HCT116 (cell line): ENCODE results near the gene LDLRAD4. TPM values are rescaled to one million over a fixed set of nuclear protein-coding genes. Genes with fewer than 3 reads are reported as not detected.

Experiments used
- ATAC-seq: fragments of 200-7000 bp; cut with Tn5 transposase; 2 replicates; pipeline ENCODE4 v1.9.1; 2020; ENCODE audit warnings: mild to moderate bottlenecking, moderate library complexity
- BruUV-seq: library from RNA; stranded (reverse); fragments of 400-500 nt; replicated peaks from 2 replicates; lab custom pipeline; 2021; lab: Mats Ljungman, UMichigan
- CTCF ChIA-PET: fragments of 300-600 bp; sonication (Branson Sonifier 250); formaldehyde crosslinking; loops from one replicate; lab custom pipeline; 2021; ENCODE audit warnings: antibody characterized with exemption; lab: Charles Lee
- POLR2A ChIA-PET: fragments of 300-600, 350-600 bp; sonication (Branson Sonifier 250); formaldehyde crosslinking; loops from one replicate; lab custom pipeline; 2021; ENCODE audit warnings: antibody characterized with exemption; lab: Charles Lee
- RAD21 ChIA-PET, 2 experiments: fragments of 300-600 bp; sonication (Branson Sonifier 250); formaldehyde crosslinking; loops; one replicate each; lab custom pipeline; 2023; ENCODE audit warnings: low total read pairs in 2 of 2; ENCODE audit not compliant: uncharacterized antibody in 2 of 2, unreplicated experiment in 2 of 2, low non-redundant PET in 1 of 2; lab: Charles Lee
- DNase-seq: peaks from one replicate; pipeline ENCODE4 v3.0.0-alpha.2; 2010; ENCODE audit warnings: low read depth, low spot score
- H2AFZ ChIP-seq: fragments of 200-600 bp; shearing (Covaris generic), sonication (generic); 2 replicates; pipeline ENCODE4 v1.6.1; 2017; ENCODE audit warnings: low read depth, mixed run types, mixed read lengths, antibody characterized with exemption, low read length; ENCODE audit not compliant: poor library complexity, severe bottlenecking
- H3K27ac ChIP-seq: 2 replicates; pipeline ENCODE4 v1.5.1; 2012; ENCODE audit warnings: low read depth, low read length
- H3K27me3 ChIP-seq: fragments of 200-600 bp; sonication (generic); 2 replicates; pipeline ENCODE4 v1.6.1; 2016; ENCODE audit warnings: mixed run types, low read length, mixed read lengths; ENCODE audit not compliant: insufficient read depth
- H3K36me3 ChIP-seq, 2 experiments: fragments of 200-500 bp in 1 of 2; fragments of 200-600 bp in 1 of 2; sonication (Bioruptor generic) in 1 of 2; sonication (generic) in 1 of 2; 2 replicates each; pipeline versions ENCODE4 v1.5.1 to v1.6.1; 2014 to 2016; ENCODE audit warnings: low read length in 2 of 2, inconsistent platforms in 1 of 2, mixed read lengths in 1 of 2, mixed run types in 1 of 2; ENCODE audit not compliant: insufficient read depth in 2 of 2, control insufficient read depth in 1 of 2
- H3K4me1 ChIP-seq, 2 experiments: fragments of 200-600 bp in 1 of 2; sonication (generic) in 1 of 2; 2 replicates each; pipeline versions ENCODE4 v1.5.1 to v1.6.1; 2012 to 2017; ENCODE audit warnings: low read length in 2 of 2, inconsistent platforms in 1 of 2, mild to moderate bottlenecking in 1 of 2, mixed read lengths in 1 of 2, mixed run types in 1 of 2, moderate library complexity in 1 of 2; ENCODE audit not compliant: insufficient read depth in 2 of 2, control insufficient read depth in 1 of 2
- H3K4me2 ChIP-seq: fragments of 200-600 bp; sonication (generic); 2 replicates; pipeline ENCODE4 v1.6.1; 2017; ENCODE audit warnings: mixed run types, low read length, mixed read lengths
- H3K4me3 ChIP-seq, 2 experiments: fragments of 200-600 bp in 1 of 2; sonication (generic) in 1 of 2; replicated peaks in 1 of 2; 2 replicates each; pipeline ENCODE4 v1.5.1; 2011 to 2016; ENCODE audit warnings: low read length in 2 of 2, control low read depth in 1 of 2, low read depth in 1 of 2, mild to moderate bottlenecking in 1 of 2, mixed read lengths in 1 of 2, mixed run types in 1 of 2
- H3K79me2 ChIP-seq: fragments of 200-600 bp; sonication (generic); 2 replicates; pipeline ENCODE4 v1.6.1; 2017; ENCODE audit warnings: mild to moderate bottlenecking, mixed run types, low read length, moderate library complexity, mixed read lengths; ENCODE audit not compliant: insufficient read depth
- H3K9ac ChIP-seq: fragments of 200-600 bp; sonication (generic); 2 replicates; pipeline ENCODE4 v1.6.1; 2016; ENCODE audit warnings: low read length, mixed read lengths
- H3K9me2 ChIP-seq: fragments of 200-600 bp; sonication (generic), shearing (Covaris generic); 2 replicates; pipeline ENCODE4 v1.6.1; 2017; ENCODE audit warnings: mixed run types, mild to moderate bottlenecking, moderate library complexity; ENCODE audit not compliant: insufficient read depth
- H3K9me3 ChIP-seq, 2 experiments: fragments of 200-500 bp in 1 of 2; fragments of 200-600 bp in 1 of 2; sonication (Bioruptor generic) in 1 of 2; sonication (generic) in 1 of 2; 2 replicates each; pipeline ENCODE4 v1.6.1; 2014 to 2017; ENCODE audit warnings: low read length in 2 of 2, mixed read lengths in 2 of 2, inconsistent platforms in 1 of 2, low read depth in 1 of 2, mild to moderate bottlenecking in 1 of 2, mixed run types in 1 of 2, moderate library complexity in 1 of 2; ENCODE audit not compliant: control insufficient read depth in 1 of 2, insufficient read depth in 1 of 2
- H4K20me1 ChIP-seq: fragments of 200-600 bp; sonication (generic), shearing (Covaris generic); 2 replicates; pipeline ENCODE4 v1.6.1; 2017; ENCODE audit warnings: mixed run types, mild to moderate bottlenecking, moderate library complexity; ENCODE audit not compliant: insufficient read depth
- CBX3 ChIP-seq: IDR thresholded peaks from 2 replicates; pipeline ENCODE4 v1.6.1; 2012; ENCODE audit warnings: low read depth
- CEBPB ChIP-seq: IDR thresholded peaks from 2 replicates; pipeline ENCODE4 v1.6.1; 2012; ENCODE audit warnings: low read depth
- EGR1 ChIP-seq: IDR thresholded peaks from 2 replicates; pipeline ENCODE4 v1.6.1; 2012; ENCODE audit warnings: low read depth
- ELF1 ChIP-seq: IDR thresholded peaks from 2 replicates; pipeline ENCODE4 v1.6.1; 2012; ENCODE audit warnings: low read depth, borderline replicate concordance
- EZH2 ChIP-seq: fragments of 200-600 bp; sonication (generic); IDR thresholded peaks from 2 replicates; pipeline ENCODE4 v1.6.1; 2017; ENCODE audit warnings: antibody characterized with exemption, mixed run types
- EZH2phosphoT487 ChIP-seq: fragments of 200-600 bp; IDR thresholded peaks from 2 replicates; pipeline ENCODE4 v1.6.1; 2018; ENCODE audit warnings: antibody characterized with exemption, borderline replicate concordance
- FOSL1 ChIP-seq: IDR thresholded peaks from 2 replicates; pipeline ENCODE4 v1.6.1; 2012; ENCODE audit warnings: low read depth
- JUND ChIP-seq: IDR thresholded peaks from 2 replicates; pipeline ENCODE4 v1.6.1; 2012
- POLR2A ChIP-seq: IDR thresholded peaks from 2 replicates; pipeline ENCODE4 v1.7.0; 2011; ENCODE audit warnings: borderline replicate concordance; ENCODE audit not compliant: insufficient read depth, insufficient read length; ENCODE audit errors: extremely low read depth
- POLR2AphosphoS5 ChIP-seq: IDR thresholded peaks from 2 replicates; pipeline ENCODE4 v1.6.1; 2011; ENCODE audit warnings: mild to moderate bottlenecking, low read depth, low read length, moderate library complexity
- RAD21 ChIP-seq: IDR thresholded peaks from 2 replicates; pipeline ENCODE4 v1.6.1; 2012; ENCODE audit warnings: low read depth, mild to moderate bottlenecking
- SIN3A ChIP-seq: IDR thresholded peaks from 2 replicates; pipeline ENCODE4 v1.6.1; 2012; ENCODE audit warnings: low read depth
- SRF ChIP-seq: IDR thresholded peaks from 2 replicates; pipeline ENCODE4 v1.6.1; 2012; ENCODE audit warnings: low read depth
- YY1 ChIP-seq: IDR thresholded peaks from 2 replicates; pipeline ENCODE4 v1.6.1; 2011; ENCODE audit warnings: low read length, low read depth, moderate library complexity, mild to moderate bottlenecking; ENCODE audit not compliant: insufficient replicate concordance; ENCODE audit errors: extremely low read depth
- ZFX ChIP-seq: fragments of 450-650 bp; IDR thresholded peaks from 2 replicates; pipeline ENCODE4 v1.6.1; 2017
- ZNF274 ChIP-seq: fragments of 200-500 bp; sonication (Bioruptor generic); IDR thresholded peaks from 2 replicates; pipeline ENCODE4 v1.6.1; 2014; ENCODE audit warnings: mild to moderate bottlenecking, low read depth, low read length, inconsistent platforms
- intact Hi-C: fragments of 100-400 bp; cut with micrococcal nuclease; formaldehyde crosslinking; loops from 2 replicates; pipeline ENCODE4 v1.10.0; 2022
- total RNA-seq: library from RNA; stranded (reverse); gene quantifications from one replicate; pipeline ENCODE4 v1.2.1, GENCODE V29; 2021; ENCODE audit not compliant: unreplicated experiment
- TF ChIP-seq, protein P1 (sequence below), 3 experiments: fragments of 200-600 bp in 1 of 3; sonication (generic) in 1 of 3; IDR thresholded peaks in 2 of 3; conservative IDR thresholded peaks in 1 of 3; 2 replicates each; pipeline ENCODE4 v1.5.1; 2012 to 2017; ENCODE audit warnings: low read depth in 2 of 3, low read length in 2 of 3, antibody characterized with exemption in 1 of 3, borderline replicate concordance in 1 of 3, control low read depth in 1 of 3, mild to moderate bottlenecking in 1 of 3, mixed read lengths in 1 of 3, mixed run types in 1 of 3, moderate library complexity in 1 of 3; ENCODE audit not compliant: insufficient read depth in 1 of 3
- TF ChIP-seq, protein P2 (sequence below): IDR thresholded peaks from 2 replicates; pipeline ENCODE4 v1.6.1; 2012; ENCODE audit warnings: low read depth

Gene LDLRAD4
- total RNA-seq, 1 experiment from 2014 or later, result 1.2 TPM

DNA sequence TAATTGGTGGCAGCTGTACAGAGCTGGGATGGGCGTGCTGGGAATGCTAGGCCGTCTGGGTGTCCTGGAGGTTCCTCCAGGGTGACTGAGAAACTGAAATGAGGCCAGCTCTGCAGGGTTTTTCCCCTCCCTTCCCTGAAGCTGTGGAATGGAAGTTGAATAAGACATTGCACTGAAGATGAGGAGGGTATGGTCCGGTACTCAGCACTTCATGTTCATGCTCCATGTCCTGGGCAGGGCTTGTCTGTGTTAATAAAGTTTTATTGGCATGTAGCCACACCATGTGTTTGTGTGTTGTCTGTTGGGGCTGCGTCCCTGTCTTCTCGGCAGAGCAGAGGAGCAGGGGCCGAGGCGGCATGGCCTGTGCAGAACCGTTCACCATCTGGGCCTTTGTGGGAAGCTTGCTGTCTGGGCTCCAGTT is 154.0 kb downstream of the LDLRAD4 start:
- Histone ChIP-seq H3K9me2 (no peaks in the 10 kb centered on the region), H3K4me3 (no peak overlapping the region), H4K20me1 (no peaks in the 10 kb centered on the region), H3K27ac (no peak overlapping the region), H3K27me3 (no peaks in the 10 kb centered on the region), H3K36me3 (no peaks in the 10 kb centered on the region), H3K4me1 (peaks cover 21 to 31% of the 10 kb centered on the region in 2 experiments), H3K4me2 (no peak overlapping the region), H3K79me2 (no peaks in the 10 kb centered on the region), H3K9me3 (no peaks in the 10 kb centered on the region), H3K9ac (no peak overlapping the region), H2AFZ (no peak overlapping the region)
- RAD21 ChIA-PET, result no interaction called here
- intact Hi-C loops, result no loop called here
- CTCF ChIA-PET, result no interaction called here
- BruUV-seq, result no TSS peak
- POLR2A ChIA-PET, result no interaction called here
- TF ChIP-seq ZNF274 (no peak), ZFX (no peak), POLR2AphosphoS5 (no peak), CEBPB (no peak), JUND (no peak), EZH2phosphoT487 (no peak), POLR2A (no peak), RAD21 (no peak)
- ATAC-seq, result no peak
- no peak for DNase-seq

DNA sequence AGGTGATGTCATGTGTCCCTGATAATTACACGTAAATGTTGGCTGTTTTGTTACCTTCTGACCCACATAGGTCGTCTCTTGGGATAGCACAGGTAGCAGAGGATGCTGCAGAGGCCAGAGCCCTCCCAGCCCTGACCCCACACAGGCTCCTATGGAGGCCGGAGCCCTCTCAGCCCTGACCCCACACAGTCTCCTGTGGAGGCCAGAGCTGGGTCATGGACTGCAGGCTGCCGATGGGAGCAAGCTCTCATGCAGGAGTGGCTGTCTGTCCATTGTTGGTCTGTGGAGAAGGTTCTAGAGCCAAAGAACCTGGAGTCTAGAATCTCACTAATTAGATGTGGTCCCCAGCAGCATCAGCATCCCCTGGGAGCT is 155.5 kb downstream of the LDLRAD4 start:
- ChIA-PET CTCF (no interaction called here), RAD21 (no interaction called here), POLR2A (no interaction called here)
- no peak overlapping the region for H3K9ac ChIP-seq
- BruUV-seq, result no TSS peak
- no peaks in the 10 kb centered on the region for H3K9me3 ChIP-seq
- H3K9me2 ChIP-seq, result no peaks in the 10 kb centered on the region
- H3K4me2 ChIP-seq, result no peak overlapping the region
- no peak overlapping the region for H3K27ac ChIP-seq
- H2AFZ ChIP-seq, result no peak overlapping the region
- no peaks in the 10 kb centered on the region for H3K27me3 ChIP-seq
- peaks cover 21 to 31% of the 10 kb centered on the region in 2 experiments for H3K4me1 ChIP-seq
- DNase-seq (no peak), ATAC-seq (no peak)
- no peaks in the 10 kb centered on the region for H4K20me1 ChIP-seq
- no peak overlapping the region for H3K4me3 ChIP-seq
- intact Hi-C loops, result no loop called here
- H3K79me2 ChIP-seq, result no peaks in the 10 kb centered on the region
- H3K36me3 ChIP-seq, result no peaks in the 10 kb centered on the region
- no peak for TF ChIP-seq EGR1
- no peak for TF ChIP-seq EZH2
- TF ChIP-seq RAD21, result no peak
- no peak for TF ChIP-seq CEBPB
- TF ChIP-seq YY1, result no peak
- TF ChIP-seq POLR2AphosphoS5, result no peak
- no peak for TF ChIP-seq ELF1
- no peak for TF ChIP-seq ZFX
- no peak for TF ChIP-seq SRF
- TF ChIP-seq, protein P1, sequence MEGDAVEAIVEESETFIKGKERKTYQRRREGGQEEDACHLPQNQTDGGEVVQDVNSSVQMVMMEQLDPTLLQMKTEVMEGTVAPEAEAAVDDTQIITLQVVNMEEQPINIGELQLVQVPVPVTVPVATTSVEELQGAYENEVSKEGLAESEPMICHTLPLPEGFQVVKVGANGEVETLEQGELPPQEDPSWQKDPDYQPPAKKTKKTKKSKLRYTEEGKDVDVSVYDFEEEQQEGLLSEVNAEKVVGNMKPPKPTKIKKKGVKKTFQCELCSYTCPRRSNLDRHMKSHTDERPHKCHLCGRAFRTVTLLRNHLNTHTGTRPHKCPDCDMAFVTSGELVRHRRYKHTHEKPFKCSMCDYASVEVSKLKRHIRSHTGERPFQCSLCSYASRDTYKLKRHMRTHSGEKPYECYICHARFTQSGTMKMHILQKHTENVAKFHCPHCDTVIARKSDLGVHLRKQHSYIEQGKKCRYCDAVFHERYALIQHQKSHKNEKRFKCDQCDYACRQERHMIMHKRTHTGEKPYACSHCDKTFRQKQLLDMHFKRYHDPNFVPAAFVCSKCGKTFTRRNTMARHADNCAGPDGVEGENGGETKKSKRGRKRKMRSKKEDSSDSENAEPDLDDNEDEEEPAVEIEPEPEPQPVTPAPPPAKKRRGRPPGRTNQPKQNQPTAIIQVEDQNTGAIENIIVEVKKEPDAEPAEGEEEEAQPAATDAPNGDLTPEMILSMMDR (IDR thresholded peaks at IDR 0.05 in 2 of 3, conservative IDR thresholded peaks at IDR 0.05 in 1 of 3; ENCODE audit: borderline replicate concordance in 1 of 3, insufficient read depth in 1 of 3, low read depth in 2 of 3, low read length in 2 of 3), result no peak
- no peak for TF ChIP-seq CBX3
- TF ChIP-seq FOSL1, result no peak
- no peak for TF ChIP-seq ZNF274
- TF ChIP-seq, protein P2, sequence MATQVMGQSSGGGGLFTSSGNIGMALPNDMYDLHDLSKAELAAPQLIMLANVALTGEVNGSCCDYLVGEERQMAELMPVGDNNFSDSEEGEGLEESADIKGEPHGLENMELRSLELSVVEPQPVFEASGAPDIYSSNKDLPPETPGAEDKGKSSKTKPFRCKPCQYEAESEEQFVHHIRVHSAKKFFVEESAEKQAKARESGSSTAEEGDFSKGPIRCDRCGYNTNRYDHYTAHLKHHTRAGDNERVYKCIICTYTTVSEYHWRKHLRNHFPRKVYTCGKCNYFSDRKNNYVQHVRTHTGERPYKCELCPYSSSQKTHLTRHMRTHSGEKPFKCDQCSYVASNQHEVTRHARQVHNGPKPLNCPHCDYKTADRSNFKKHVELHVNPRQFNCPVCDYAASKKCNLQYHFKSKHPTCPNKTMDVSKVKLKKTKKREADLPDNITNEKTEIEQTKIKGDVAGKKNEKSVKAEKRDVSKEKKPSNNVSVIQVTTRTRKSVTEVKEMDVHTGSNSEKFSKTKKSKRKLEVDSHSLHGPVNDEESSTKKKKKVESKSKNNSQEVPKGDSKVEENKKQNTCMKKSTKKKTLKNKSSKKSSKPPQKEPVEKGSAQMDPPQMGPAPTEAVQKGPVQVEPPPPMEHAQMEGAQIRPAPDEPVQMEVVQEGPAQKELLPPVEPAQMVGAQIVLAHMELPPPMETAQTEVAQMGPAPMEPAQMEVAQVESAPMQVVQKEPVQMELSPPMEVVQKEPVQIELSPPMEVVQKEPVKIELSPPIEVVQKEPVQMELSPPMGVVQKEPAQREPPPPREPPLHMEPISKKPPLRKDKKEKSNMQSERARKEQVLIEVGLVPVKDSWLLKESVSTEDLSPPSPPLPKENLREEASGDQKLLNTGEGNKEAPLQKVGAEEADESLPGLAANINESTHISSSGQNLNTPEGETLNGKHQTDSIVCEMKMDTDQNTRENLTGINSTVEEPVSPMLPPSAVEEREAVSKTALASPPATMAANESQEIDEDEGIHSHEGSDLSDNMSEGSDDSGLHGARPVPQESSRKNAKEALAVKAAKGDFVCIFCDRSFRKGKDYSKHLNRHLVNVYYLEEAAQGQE, result no peak
- no peak for TF ChIP-seq SIN3A
- TF ChIP-seq POLR2A, result no peak
